ENCODE measurements around the gene GPR142.

The GPR142 gene

GRCh38 chr17:74367206-74367605, at the start of gene GPR142:
GPR142 (plus strand) TSS chr17:74367506; CDS start chr17:74369541, 2,035 bp downstream.
- DNase-seq (ENCODE audit: low spot score), result no peak

- no peak for DNase-seq (ENCODE audit: low spot score)
These were observed 48.9 kb upstream of the GPR142 start for GRCh38 chr17:74318391-74318790.

- DNase-seq (ENCODE audit: low spot score), result no peak
These were observed 42.8 kb upstream of the GPR142 start for GRCh38 chr17:74324521-74324920.

GRCh38 chr17:74325376-74325742, 41.9 kb upstream of the GPR142 start:
- no peak for DNase-seq (ENCODE audit: low spot score)

- DNase-seq (ENCODE audit: low spot score), result peak; percentile 87
These were observed 41.4 kb upstream of the GPR142 start, which contains the start of gene KIF19 for GRCh38 chr17:74325743-74326379. KIF19 (plus strand) TSS chr17:74326226; CDS start chr17:74326350, 124 bp downstream.

GRCh38 chr17:74326506-74326905, 40.8 kb upstream of the GPR142 start:
- no peak for DNase-seq (ENCODE audit: low spot score)

GRCh38 chr17:74328487-74328886, 38.8 kb upstream of the GPR142 start:
- no peak for DNase-seq (ENCODE audit: low spot score)

- no peak for DNase-seq (ENCODE audit: low spot score)
These were observed 37.9 kb upstream of the GPR142 start for GRCh38 chr17:74329378-74329777.

- DNase-seq (ENCODE audit: low spot score), result no peak
These were observed 36.9 kb upstream of the GPR142 start for GRCh38 chr17:74330446-74330845.

- DNase-seq (ENCODE audit: low spot score), result no peak
These were observed 35.2 kb upstream of the GPR142 start for GRCh38 chr17:74332017-74332650.

- no peak for DNase-seq (ENCODE audit: low spot score)
These were observed 34.5 kb upstream of the GPR142 start for GRCh38 chr17:74332763-74333283.

GRCh38 chr17:74334393-74335039, 32.8 kb upstream of the GPR142 start:
- DNase-seq (ENCODE audit: low spot score), result no peak

GRCh38 chr17:74335529-74336062, 31.7 kb upstream of the GPR142 start:
- no peak for DNase-seq (ENCODE audit: low spot score)

GRCh38 chr17:74336307-74336706, 31.0 kb upstream of the GPR142 start:
- DNase-seq (ENCODE audit: low spot score), result no peak

GRCh38 chr17:74337834-74338500, 29.3 kb upstream of the GPR142 start:
- DNase-seq (ENCODE audit: low spot score), result no peak

- no peak for DNase-seq (ENCODE audit: low spot score)
These were observed 27.6 kb upstream of the GPR142 start for GRCh38 chr17:74339537-74340195.

GRCh38 chr17:74340470-74341023, 26.8 kb upstream of the GPR142 start:
- no peak for DNase-seq (ENCODE audit: low spot score)

GRCh38 chr17:74342224-74342623, 25.1 kb upstream of the GPR142 start:
- no peak for DNase-seq (ENCODE audit: low spot score)

- DNase-seq (ENCODE audit: low spot score), result no peak
These were observed 24.2 kb upstream of the GPR142 start for GRCh38 chr17:74343121-74343520.

GRCh38 chr17:74343526-74344284, 23.6 kb upstream of the GPR142 start:
- DNase-seq (ENCODE audit: low spot score), result no peak

- no peak for DNase-seq (ENCODE audit: low spot score)
These were observed 22.6 kb upstream of the GPR142 start for GRCh38 chr17:74344658-74345057.

All from ecto neural progenitor cell (in vitro differentiated cells).